Measurements from ENCODE around the gene ALG8.
"Not testable (repeated sequence)": the region's sequence is repeated elsewhere in the genome, so short reads cannot be mapped to it uniquely, and the experiment has no call there.

The ALG8 gene

DNA sequence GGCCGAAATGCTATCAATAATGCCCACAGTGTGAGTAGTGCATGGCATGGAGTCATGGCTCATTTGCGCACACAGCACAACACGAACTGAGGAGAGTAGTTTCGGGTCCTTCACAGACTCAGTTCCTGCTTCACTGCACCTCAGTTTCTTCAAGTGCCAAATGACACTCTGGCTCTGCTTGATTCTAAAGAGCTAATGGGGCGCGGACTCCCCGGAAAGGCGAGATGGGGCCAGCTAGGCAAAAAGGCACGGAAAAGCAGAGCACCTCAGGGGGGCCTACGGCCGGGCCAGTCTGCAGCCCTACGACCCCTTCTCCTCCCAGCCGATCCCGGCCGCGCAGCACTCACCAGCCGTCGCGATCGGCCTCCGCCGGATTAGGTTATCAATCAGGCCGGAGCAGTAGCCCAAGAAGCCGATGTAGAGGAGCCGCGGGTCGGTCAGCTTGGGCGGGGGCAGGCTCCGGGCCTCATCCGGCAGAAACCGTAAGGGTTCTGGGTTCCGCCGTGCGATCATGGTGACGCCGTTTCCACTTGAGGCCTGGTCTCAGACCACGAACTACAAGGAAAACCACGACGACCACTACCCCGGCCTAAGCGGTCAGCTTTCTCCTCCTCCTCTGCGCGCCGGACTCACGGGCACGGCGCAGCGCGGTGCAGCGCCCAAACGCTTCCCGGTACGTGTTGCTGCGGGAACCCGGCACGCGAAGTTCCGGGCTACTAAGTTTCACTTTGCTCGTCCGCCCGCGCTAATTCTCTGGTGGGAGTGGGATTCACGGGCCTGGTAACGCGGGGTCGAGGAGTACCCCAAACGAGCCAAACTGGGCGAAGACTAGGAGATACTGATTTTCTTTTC, 60.0 kb downstream of the ALG8 start, which contains the start of gene NDUFC2:
Gene NDUFC2 (minus strand): TSS at position 631 of the 852 bp plus-strand sequence. CDS start 118 bp downstream, at position 513.
- H3K4me3 ChIP-seq (ENCODE audit: low read length): peak within 1 kb of the TSS; percentile 95
- TF ChIP-seq, protein P1, sequence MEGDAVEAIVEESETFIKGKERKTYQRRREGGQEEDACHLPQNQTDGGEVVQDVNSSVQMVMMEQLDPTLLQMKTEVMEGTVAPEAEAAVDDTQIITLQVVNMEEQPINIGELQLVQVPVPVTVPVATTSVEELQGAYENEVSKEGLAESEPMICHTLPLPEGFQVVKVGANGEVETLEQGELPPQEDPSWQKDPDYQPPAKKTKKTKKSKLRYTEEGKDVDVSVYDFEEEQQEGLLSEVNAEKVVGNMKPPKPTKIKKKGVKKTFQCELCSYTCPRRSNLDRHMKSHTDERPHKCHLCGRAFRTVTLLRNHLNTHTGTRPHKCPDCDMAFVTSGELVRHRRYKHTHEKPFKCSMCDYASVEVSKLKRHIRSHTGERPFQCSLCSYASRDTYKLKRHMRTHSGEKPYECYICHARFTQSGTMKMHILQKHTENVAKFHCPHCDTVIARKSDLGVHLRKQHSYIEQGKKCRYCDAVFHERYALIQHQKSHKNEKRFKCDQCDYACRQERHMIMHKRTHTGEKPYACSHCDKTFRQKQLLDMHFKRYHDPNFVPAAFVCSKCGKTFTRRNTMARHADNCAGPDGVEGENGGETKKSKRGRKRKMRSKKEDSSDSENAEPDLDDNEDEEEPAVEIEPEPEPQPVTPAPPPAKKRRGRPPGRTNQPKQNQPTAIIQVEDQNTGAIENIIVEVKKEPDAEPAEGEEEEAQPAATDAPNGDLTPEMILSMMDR (IDR thresholded peaks at IDR 0.05; ENCODE audit: insufficient read depth, low read depth, low read length, missing control alignments): no peak
- DNase-seq (ENCODE audit: low read depth): peak; percentile 80

DNA sequence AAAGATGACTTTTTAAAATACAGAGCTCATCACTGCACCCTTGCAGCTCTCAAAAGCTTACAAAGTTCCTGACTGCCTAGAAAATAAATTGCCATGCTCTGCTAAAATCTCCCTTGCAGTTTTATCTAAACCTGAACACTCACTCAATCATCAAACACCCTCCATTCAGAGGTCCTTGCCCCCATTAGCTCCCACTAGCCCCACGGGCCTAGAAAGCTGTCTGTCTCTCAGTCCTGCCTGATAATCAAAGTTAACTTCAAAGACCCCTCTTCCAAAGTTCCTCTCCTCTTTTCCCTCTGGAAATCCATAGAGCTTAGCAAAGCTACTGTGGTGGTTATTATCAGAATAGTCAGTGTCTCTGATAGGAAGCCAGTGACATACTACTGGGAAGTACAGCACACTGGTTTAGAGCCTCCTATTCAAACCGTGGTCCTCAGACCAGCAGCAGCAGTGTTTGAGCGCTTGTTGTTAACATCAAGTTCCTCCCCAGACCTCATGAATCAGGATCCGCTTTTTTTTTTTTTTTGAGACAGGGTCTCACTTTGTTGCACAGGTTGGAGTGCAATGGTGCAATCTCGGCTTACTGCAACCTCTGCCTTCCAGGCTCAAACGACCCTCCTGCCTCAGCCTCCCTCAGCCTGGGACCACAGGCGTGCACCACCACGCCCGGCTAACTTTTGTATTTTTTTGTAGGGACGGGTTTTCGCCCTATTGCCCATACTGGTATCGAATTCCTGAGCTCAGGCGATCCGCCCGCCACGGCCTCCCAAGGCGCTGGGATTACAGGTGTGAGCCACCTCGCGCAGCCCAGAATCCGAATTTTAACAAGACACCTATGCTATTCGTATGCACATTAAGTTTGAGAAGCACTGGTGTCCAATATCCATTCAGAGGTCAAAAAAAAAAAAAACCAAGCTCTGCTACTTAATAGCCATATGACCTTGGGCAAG, 60.9 kb downstream of the ALG8 start:
- H3K4me3 ChIP-seq (ENCODE audit: low read length): peak overlapping the region; percentile 95
- TF ChIP-seq, protein P1 (IDR thresholded peaks at IDR 0.05; ENCODE audit: insufficient read depth, low read depth, low read length, missing control alignments): no peak
- no peak for DNase-seq (ENCODE audit: low read depth)

DNA sequence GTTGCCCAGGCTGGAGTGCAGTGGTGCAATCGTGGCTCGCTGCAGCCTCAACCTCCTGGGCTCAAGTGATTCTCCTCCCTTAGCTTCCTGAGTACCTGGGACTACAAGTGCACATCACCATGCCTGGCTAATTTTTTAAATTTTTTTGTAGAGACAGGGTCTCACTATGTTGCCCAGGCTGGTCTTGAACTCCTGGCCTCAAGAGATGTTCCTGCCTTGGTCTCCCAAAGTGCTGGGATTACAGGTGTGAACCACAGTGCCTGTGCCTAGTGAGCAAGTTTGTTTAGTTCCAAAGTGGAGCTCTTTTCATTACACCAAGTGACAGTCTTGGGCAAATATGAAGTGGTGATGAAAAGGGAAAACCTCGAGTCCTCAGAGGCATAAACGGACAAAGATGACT, 61.8 kb downstream of the ALG8 start:
- not testable (repeated sequence) for DNase-seq (ENCODE audit: low read depth); H3K4me3 ChIP-seq (ENCODE audit: low read length)

DNA sequence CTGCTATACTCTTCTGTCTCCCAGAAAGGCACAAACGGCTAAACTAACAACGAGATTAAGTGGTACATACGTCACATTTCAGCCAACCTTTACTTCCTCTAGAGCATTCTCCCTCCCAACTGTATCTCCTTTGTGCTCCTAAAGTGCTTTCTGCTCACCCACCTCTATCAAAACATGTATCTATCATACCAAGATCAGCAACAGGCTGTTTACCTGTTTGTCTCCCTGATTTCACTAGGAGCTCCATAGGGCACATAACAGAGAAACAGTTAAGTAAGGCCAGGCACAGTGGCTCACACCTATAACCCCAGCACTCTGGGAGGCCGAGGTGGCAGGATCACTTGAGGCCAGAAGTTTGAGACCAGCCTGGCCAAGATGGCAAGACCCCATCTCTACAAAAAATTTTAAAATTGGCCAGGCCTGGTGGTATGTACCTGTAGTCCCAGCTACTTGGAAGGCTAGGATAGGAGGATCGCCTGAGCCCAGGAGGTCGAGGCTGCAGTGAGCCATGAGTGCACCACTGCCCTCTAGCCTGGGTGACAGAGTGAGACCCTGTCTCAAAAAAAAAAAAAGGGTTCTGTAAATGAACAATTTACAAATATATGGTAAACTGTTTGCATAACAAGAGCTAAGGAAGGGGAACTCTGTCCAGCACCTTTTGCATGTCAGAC, 62.6 kb downstream of the ALG8 start:
- DNase-seq (ENCODE audit: low read depth): no peak
- TF ChIP-seq, protein P1 (IDR thresholded peaks at IDR 0.05; ENCODE audit: insufficient read depth, low read depth, low read length, missing control alignments): no peak
- no peak overlapping the region for H3K4me3 ChIP-seq (ENCODE audit: low read length)

DNA sequence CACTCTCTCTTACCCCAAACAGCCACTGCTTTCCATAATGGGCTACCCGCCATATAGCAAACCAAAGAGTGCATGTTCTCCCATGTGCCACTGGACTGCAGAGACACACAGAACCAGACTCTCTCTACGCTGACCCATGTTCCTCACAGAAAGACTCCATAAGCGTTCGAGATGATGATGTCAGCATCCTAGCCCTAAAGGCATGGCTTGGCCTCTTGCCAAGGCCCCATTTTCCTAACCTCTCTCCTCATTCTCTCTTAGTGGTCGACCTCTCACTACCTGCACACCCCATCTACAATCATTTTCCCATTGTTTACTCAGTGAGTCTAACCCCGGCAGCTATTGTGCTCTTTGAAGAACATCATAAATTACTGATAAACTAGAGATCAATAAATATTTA, 64.7 kb downstream of the ALG8 start:
- peak; percentile 29 for DNase-seq (ENCODE audit: low read depth)
- TF ChIP-seq, protein P1 (IDR thresholded peaks at IDR 0.05; ENCODE audit: insufficient read depth, low read depth, low read length, missing control alignments): no peak
- no peak overlapping the region for H3K4me3 ChIP-seq (ENCODE audit: low read length)

DNA sequence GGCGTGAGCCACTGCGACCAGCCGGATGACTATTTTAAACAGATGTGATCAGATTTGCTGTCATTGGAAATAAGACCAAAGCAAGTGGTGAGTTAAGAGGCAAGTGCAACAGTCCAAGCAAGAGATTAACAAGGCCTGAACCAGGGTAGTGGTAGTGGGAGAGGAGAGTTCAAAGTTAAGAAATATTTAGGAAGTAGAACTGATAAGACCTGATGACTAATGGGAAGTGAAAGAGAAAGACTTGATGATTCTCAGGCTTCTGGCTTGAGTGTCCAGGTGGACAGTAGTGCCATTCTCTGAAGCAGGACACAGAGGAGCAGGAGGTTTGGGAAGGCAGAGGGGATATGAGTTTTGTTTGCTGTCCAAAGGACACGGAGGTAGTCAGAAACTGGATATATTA, 67.0 kb downstream of the ALG8 start:
- no peak for DNase-seq (ENCODE audit: low read depth)
- H3K4me3 ChIP-seq (ENCODE audit: low read length): no peak overlapping the region
- TF ChIP-seq, protein P1 (IDR thresholded peaks at IDR 0.05; ENCODE audit: insufficient read depth, low read depth, low read length, missing control alignments): no peak

All from epithelial cell of esophagus (primary cell).